Thyroid gland (tissue), 4 donors: Measurements from ENCODE around the gene MYO5A. TPM values are rescaled to one million over a fixed set of nuclear protein-coding genes. Genes with fewer than 3 reads are reported as not detected.

Experiments used
- DNase-seq, 2 donors: peaks; one replicate each; pipeline ENCODE4 v3.0.0-alpha.2; 2019
- H3K27ac ChIP-seq, 3 donors: fragments of 200-600 bp; sonication (generic); 1 replicate in 2 of 3; 2 replicates in 1 of 3; pipeline ENCODE4 v1.5.1; 2016 to 2019; ENCODE audit warnings: mild to moderate bottlenecking in 1 of 3, moderate library complexity in 1 of 3
- H3K27me3 ChIP-seq: fragments of 200-600 bp; sonication (generic); one replicate; pipeline ENCODE4 v1.5.1; 2019
- H3K36me3 ChIP-seq, 2 donors: fragments of 200-600 bp; sonication (generic); one replicate each; pipeline ENCODE4 v1.5.1; 2016 to 2019
- H3K4me1 ChIP-seq, 2 donors: fragments of 200-600 bp; sonication (generic); one replicate each; pipeline ENCODE4 v1.5.1; 2017 to 2019
- H3K4me3 ChIP-seq, 3 donors: fragments of 200-600 bp; sonication (generic); replicated peaks in 1 of 3; 1 replicate in 2 of 3; 2 replicates in 1 of 3; pipeline ENCODE4 v1.5.1; 2016; ENCODE audit warnings: mild to moderate bottlenecking in 1 of 3
- H3K9me3 ChIP-seq: fragments of 200-600 bp; sonication (generic); one replicate; pipeline ENCODE4 v1.5.1; 2017
- CTCF ChIP-seq, 6 experiments: fragments of 200-600 bp in 3 of 6; fragments of 450-650 bp in 3 of 6; sonication (generic) in 3 of 6; IDR thresholded peaks; one replicate each; pipeline ENCODE4 v1.5.1; 2016 to 2019; ENCODE audit warnings: antibody characterized with exemption in 6 of 6, mild to moderate bottlenecking in 2 of 6, inconsistent platforms in 1 of 6, moderate library complexity in 1 of 6
- POLR2A ChIP-seq, 2 donors: fragments of 450-650 bp; IDR thresholded peaks; one replicate each; pipeline ENCODE4 v1.6.1; 2017; ENCODE audit warnings: antibody characterized with exemption in 2 of 2, mild to moderate bottlenecking in 2 of 2, moderate library complexity in 1 of 2
- WGBS, 2 donors: methylation state at CpG; one replicate each; pipeline ENCODE4 v1.1.5; 2017; 5-methylcytosine and 5-hydroxymethylcytosine counted together
- intact Hi-C: fragments of 100-400 bp; cut with DNase I; formaldehyde crosslinking; loops from one replicate; pipeline ENCODE4 v1.15.1; 2023
- total RNA-seq, 4 donors: library from RNA; depleted of rRNA; stranded (reverse); fragments of >200 nt; gene quantifications; one replicate each; pipeline ENCODE4 v1.2.3, GENCODE V29; 2016

Gene MYO5A
- total RNA-seq, 4 donors from 2014 or later = 23.3 to 44.1 (median 34.7) TPM

- H3K36me3 ChIP-seq = no peaks in the 10 kb centered on the region
- no peak for TF ChIP-seq POLR2A (IDR thresholded peaks at IDR 0.05)
- TF ChIP-seq CTCF (IDR thresholded peaks at IDR 0.05) = no peak
- no peak overlapping the region for H3K27ac ChIP-seq
- intact Hi-C loops = loop anchor here (10.0 kb wide), 1 partner anchor 111 kb away; the partner anchor contains the start of gene ATOSA
- peaks cover 46 to 58% of the 10 kb centered on the region in 2 donors for H3K4me1 ChIP-seq
- no peaks in the 10 kb centered on the region for H3K9me3 ChIP-seq
- DNase-seq = no peak
- H3K4me3 ChIP-seq = no peak overlapping the region
- WGBS, 2 donors = 88 to 90% methylated on average over 4 of the region's 4 CpGs
- H3K27me3 ChIP-seq = no peaks in the 10 kb centered on the region
These were observed 34.9 kb upstream of the MYO5A start for GRCh38 chr15:52563501-52564060.

- TF ChIP-seq CTCF (IDR thresholded peaks at IDR 0.05) (no peak), POLR2A (IDR thresholded peaks at IDR 0.05) (no peak)
- intact Hi-C loops = no loop called here
- no peaks in the 10 kb centered on the region for H3K9me3 ChIP-seq
- H3K4me1 ChIP-seq = peaks cover 19 to 43% of the 10 kb centered on the region in 2 donors
- 90 to 96% methylated on average over 2 of the region's 2 CpGs for WGBS, 2 donors
- peaks cover 0 to 5% of the 10 kb centered on the region in 2 donors for H3K36me3 ChIP-seq
- DNase-seq = no peak
- H3K27ac ChIP-seq = no peak overlapping the region
- no peaks in the 10 kb centered on the region for H3K27me3 ChIP-seq
- no peak overlapping the region for H3K4me3 ChIP-seq
These were observed 30.9 kb upstream of the MYO5A start for GRCh38 chr15:52559575-52559974.

GRCh38 chr15:52559022-52559421 is 30.3 kb upstream of the MYO5A start:
- H3K4me1 ChIP-seq = peaks cover 13 to 39% of the 10 kb centered on the region in 2 donors
- WGBS, 2 donors = 91% methylated on average over 6 of the region's 6 CpGs
- DNase-seq = no peak
- intact Hi-C loops = no loop called here
- TF ChIP-seq POLR2A (IDR thresholded peaks at IDR 0.05) = no peak
- TF ChIP-seq CTCF (IDR thresholded peaks at IDR 0.05) = no peak
- H3K27ac ChIP-seq = no peak overlapping the region
- peaks cover 0 to 5% of the 10 kb centered on the region in 2 donors for H3K36me3 ChIP-seq
- H3K9me3 ChIP-seq = no peaks in the 10 kb centered on the region
- H3K4me3 ChIP-seq = no peak overlapping the region
- H3K27me3 ChIP-seq = no peaks in the 10 kb centered on the region

GRCh38 chr15:52558196-52558595 is 29.5 kb upstream of the MYO5A start:
- Histone ChIP-seq H3K4me3 (no peak overlapping the region), H3K4me1 (peaks cover 5 to 31% of the 10 kb centered on the region in 2 donors), H3K36me3 (peaks cover 0 to 5% of the 10 kb centered on the region in 2 donors), H3K27me3 (no peaks in the 10 kb centered on the region), H3K27ac (no peak overlapping the region), H3K9me3 (no peaks in the 10 kb centered on the region)
- WGBS, 2 donors = 90 to 92% methylated on average over 5 of the region's 5 CpGs
- DNase-seq = peak in 1 of 2 donors; percentile 19
- TF ChIP-seq POLR2A (IDR thresholded peaks at IDR 0.05) = no peak
- no peak for TF ChIP-seq CTCF (IDR thresholded peaks at IDR 0.05)
- intact Hi-C loops = no loop called here

GRCh38 chr15:52557274-52557641 is 28.6 kb upstream of the MYO5A start:
- H3K4me1 ChIP-seq = peaks cover 4 to 29% of the 10 kb centered on the region in 2 donors
- no peak for TF ChIP-seq CTCF (IDR thresholded peaks at IDR 0.05)
- no peak for TF ChIP-seq POLR2A (IDR thresholded peaks at IDR 0.05)
- H3K27ac ChIP-seq = no peak overlapping the region
- no peak overlapping the region for H3K4me3 ChIP-seq
- DNase-seq = no peak
- H3K27me3 ChIP-seq = no peaks in the 10 kb centered on the region
- H3K36me3 ChIP-seq = peaks cover 0 to 5% of the 10 kb centered on the region in 2 donors
- H3K9me3 ChIP-seq = no peaks in the 10 kb centered on the region
- intact Hi-C loops = no loop called here
